ENCODE data around the gene PLXDC1.

DNA sequence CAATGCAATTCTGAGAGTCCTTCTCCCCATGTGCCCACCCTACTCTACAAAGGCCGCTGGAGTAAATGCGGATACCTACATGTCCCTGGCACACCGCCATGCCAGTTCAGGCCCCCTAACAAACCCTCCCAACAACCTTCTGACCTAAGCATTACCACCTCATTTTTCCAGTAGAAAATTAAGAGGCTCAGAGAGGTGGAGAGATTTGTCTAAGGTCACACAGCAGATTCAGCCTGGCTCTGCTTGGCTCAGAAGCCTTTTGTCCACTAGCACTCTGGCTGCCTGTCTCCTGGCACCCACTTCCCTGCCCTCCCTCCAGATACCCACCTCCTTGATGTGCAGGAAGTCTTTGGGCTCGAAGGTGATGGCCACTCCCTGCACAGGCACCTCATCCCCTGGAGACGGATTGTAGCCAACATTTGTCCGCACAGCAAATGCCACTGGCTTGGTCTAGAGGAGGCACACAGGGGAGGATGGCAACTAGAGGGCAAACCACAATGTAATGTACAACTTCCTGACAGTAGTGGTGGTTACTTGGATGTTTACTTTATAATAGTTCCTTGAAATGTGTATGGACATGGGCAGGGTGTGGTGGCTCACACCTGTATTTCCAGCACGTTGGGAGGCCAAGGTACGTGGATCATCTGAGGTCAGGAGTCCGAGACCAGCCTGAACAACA is 35.9 kb upstream of the PLXDC1 start:
- TF ChIP-seq CTCF (IDR thresholded peaks at IDR 0.05; ENCODE audit: low read depth, low read length) (no peak), EZH2phosphoT487 (IDR thresholded peaks at IDR 0.05; ENCODE audit: low read depth) (no peak)
